ENCODE data around the gene KCNG1.

- TF ChIP-seq CTCF (IDR thresholded peaks at IDR 0.05) (peak; percentile 92), ZFX (IDR thresholded peaks at IDR 0.05; ENCODE audit: borderline replicate concordance) (no peak)
These were observed 30.0 kb downstream of the KCNG1 start for GRCh38 chr20:50992733-50993457.

Measured in 22Rv1 (cell line).